Measurements from ENCODE around the gene PKN3. TPM values are rescaled to one million over a fixed set of nuclear protein-coding genes. Genes with fewer than 3 reads are reported as not detected.
A peak's percentile ranks its signal among the peaks of the same experiment; 100 is the strongest.
"Not testable (repeated sequence)": the region's sequence is repeated elsewhere in the genome, so short reads cannot be mapped to it uniquely, and the experiment has no call there.

Gene PKN3
- total and polyA plus RNA-seq, 5 donors = 4.7 to 8.7 (median 7.3) TPM

DNA sequence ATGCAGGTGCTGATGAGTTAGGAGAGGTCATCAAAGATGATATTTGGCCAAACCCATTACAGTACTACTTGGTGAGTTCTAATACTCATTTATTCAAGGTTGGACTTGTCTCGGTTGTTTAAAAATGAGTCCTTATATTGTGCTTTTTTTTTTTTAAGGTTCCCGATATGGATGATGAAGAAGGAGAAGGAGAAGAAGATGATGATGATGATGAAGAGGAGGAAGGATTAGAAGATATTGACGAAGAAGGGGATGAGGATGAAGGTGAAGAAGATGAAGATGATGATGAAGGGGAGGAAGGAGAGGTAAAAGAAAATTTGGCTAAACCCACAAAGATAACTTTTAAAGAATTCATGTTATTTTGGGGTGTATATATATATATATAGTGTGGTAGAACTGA, 8.6 kb upstream of the PKN3 start:
- WGBS = 84% methylated on average over 3 of the region's 3 CpGs
- not testable (repeated sequence) for ATAC-seq; DNase-seq; H3K27ac ChIP-seq (ENCODE audit: low read length); H3K9me3 ChIP-seq (ENCODE audit: control insufficient read depth, low read length); H3K4me1 ChIP-seq (ENCODE audit: control insufficient read depth, insufficient read depth, low read length); H3K27me3 ChIP-seq (ENCODE audit: control insufficient read depth, insufficient read depth); H3K4me3 ChIP-seq (ENCODE audit: low read length)
- intact Hi-C loops (cut with DNase I) = loop anchor here in 1 of 4 donors (10.0 kb wide), 1 partner anchor 319 kb away; the partner anchor contains the start of gene URM1

DNA sequence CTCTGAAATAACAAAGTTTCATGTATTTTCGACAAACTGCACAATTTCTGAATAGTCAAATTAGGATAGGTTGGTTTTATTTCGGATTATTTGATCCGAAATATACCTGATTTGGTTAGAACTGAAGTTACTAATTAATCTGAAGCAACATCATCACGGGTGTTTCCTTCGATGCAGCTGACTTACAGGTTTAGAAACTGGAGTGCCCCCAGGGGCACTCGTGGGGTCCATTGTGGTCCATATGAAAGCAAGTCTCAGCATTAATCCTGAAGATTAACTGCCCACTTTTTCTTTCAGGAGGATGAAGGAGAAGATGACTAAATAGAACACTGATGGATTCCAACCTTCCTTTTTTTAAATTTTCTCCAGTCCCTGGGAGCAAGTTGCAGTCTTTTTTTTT, 8.0 kb upstream of the PKN3 start:
- Histone ChIP-seq H3K27ac (ENCODE audit: low read length) (no peak overlapping the region), H3K27me3 (ENCODE audit: control insufficient read depth, insufficient read depth) (no peaks in the 10 kb centered on the region), H3K9me3 (ENCODE audit: control insufficient read depth, low read length) (no peaks in the 10 kb centered on the region), H3K4me3 (ENCODE audit: low read length) (no peak overlapping the region), H3K4me1 (ENCODE audit: control insufficient read depth, insufficient read depth, low read length) (no peaks in the 10 kb centered on the region)
- DNase-seq (no peak), ATAC-seq (no peak)
- intact Hi-C loops (cut with DNase I) = loop anchor here in 1 of 4 donors (10.0 kb wide), 1 partner anchor 320 kb away; the partner anchor contains the start of gene URM1
- WGBS = 83% methylated on average over 6 of the region's 6 CpGs

DNA sequence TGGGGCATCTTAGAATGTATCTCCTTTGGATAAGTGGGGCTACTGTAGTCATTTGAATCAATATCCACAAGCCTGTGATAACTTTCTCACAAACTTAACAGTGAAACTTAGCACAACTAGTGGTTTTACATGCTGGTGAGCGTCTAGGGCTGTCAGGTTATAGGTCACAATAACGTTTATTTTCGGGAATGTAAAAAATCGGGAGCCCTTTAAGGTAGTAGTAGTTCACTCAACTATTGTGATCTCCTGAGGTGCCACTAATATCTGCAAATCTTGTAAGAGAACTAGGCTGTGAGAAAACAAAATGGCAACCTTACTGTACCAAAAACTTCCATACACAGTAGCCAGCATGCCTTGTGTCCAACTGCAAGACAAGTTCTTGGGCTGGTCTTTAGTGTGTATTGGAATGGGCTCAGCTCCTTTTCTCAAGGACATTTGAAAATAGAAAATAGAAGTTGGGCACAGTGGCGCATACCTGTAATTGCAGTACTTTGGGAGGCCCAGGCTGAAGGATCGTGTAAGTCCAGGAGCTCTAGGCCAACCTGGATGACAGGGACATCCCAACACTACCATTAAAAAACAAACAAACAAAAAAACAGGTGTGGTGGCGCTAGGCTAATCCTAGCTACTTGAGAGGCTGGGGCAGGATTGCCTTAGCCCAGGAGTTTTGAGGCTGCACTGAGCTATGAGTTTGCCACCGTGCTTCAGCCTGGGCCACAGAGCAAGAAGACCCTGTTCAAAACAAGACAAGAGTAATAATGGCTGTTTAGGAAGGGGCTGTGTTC, 5.2 kb upstream of the PKN3 start:
- WGBS = 77% methylated on average over 8 of the region's 8 CpGs
- no peak for DNase-seq
- Histone ChIP-seq H3K27me3 (ENCODE audit: control insufficient read depth, insufficient read depth) (no peaks in the 10 kb centered on the region), H3K4me1 (ENCODE audit: control insufficient read depth, insufficient read depth, low read length) (no peaks in the 10 kb centered on the region), H3K4me3 (ENCODE audit: low read length) (no peak overlapping the region), H3K9me3 (ENCODE audit: control insufficient read depth, low read length) (no peaks in the 10 kb centered on the region), H3K27ac (ENCODE audit: low read length) (no peak overlapping the region)
- no peak for ATAC-seq
- intact Hi-C loops (cut with DNase I) = loop anchor here in 1 of 4 donors (10.0 kb wide), 1 partner anchor 322 kb away; the partner anchor contains the start of gene URM1

DNA sequence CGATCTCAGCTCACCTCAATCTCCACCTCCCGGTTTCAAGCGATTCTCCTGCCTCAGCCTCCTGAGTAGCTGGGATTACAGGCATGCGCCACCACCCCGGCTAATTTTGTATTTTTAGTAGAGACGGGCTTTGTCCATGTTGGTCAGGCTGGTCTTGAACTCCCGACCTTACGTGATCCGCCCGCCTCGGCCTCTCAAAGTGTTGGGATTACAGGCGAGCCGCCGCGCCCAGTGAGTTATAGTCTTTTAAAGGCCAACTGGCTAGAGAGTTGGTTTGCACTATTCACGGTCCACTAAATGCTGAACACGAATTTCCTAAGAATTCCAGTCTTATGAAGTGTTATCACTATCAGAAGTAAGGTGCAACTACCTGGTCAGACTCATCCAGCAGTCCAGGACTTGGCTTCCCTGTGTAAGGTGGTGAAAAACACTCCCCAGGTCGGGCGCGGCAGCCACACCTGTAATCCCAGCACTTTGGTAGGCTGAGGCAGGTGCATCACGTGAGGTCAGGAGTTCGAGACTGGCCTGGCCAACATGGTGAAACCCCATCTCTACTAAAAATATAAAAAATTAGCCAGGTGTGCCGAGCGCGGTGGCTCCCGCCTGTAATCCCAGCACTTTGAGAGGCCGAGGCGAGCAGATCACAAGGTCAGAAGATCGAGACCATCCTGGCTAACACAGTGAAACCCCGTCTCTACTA, 3.1 kb upstream of the PKN3 start:
- H3K9me3 ChIP-seq (ENCODE audit: control insufficient read depth, low read length); H3K27ac ChIP-seq (ENCODE audit: low read length); H3K4me3 ChIP-seq (ENCODE audit: low read length); ATAC-seq; H3K4me1 ChIP-seq (ENCODE audit: control insufficient read depth, insufficient read depth, low read length); H3K27me3 ChIP-seq (ENCODE audit: control insufficient read depth, insufficient read depth): not testable (repeated sequence)
- peak in 1 of 3 donors; percentile 12 for DNase-seq
- intact Hi-C loops (cut with DNase I) = loop anchor here in 1 of 4 donors (10.0 kb wide), 1 partner anchor 324 kb away; the partner anchor contains the start of gene URM1
- WGBS = 96% methylated on average over 30 of the region's 30 CpGs

DNA sequence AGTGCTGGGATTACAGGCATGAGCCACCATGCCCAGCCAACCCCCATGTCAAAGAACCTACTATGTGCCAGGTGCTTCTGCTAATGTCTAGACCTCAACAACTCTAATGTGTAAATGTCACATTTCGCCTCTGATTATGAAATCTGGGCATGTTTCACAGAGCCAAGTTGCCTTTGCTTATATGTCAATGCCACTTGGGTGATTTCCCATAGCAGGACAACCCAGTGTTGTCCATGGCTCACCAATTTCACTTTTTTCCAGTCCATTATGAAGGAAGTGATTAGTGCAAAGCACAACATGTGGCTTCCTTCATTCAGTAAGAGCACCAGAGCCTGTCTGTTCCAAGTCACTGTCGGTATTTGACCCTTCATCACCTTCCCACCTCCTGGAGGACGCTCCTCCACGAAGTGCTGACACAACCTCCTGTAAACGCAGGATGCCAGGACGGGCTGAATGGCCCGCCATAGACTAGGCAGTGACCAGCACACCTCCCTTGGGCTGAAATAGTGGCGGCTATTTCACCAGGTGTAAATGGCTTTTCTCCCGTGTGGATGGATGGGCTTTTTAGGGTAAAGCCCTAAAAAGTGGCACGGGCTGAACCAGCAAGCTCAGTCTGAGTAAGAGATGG, 962 bp upstream of the PKN3 start:
- ATAC-seq (no peak), DNase-seq (no peak)
- intact Hi-C loops (cut with DNase I) = no loop called here
- 45% methylated on average over 10 of the region's 10 CpGs for WGBS
- Histone ChIP-seq H3K9me3 (ENCODE audit: control insufficient read depth, low read length) (no peaks in the 10 kb centered on the region), H3K27me3 (ENCODE audit: control insufficient read depth, insufficient read depth) (no peaks in the 10 kb centered on the region), H3K4me1 (ENCODE audit: control insufficient read depth, insufficient read depth, low read length) (no peaks in the 10 kb centered on the region), H3K27ac (ENCODE audit: low read length) (no peak overlapping the region), H3K4me3 (ENCODE audit: low read length) (no peak overlapping the region)

DNA sequence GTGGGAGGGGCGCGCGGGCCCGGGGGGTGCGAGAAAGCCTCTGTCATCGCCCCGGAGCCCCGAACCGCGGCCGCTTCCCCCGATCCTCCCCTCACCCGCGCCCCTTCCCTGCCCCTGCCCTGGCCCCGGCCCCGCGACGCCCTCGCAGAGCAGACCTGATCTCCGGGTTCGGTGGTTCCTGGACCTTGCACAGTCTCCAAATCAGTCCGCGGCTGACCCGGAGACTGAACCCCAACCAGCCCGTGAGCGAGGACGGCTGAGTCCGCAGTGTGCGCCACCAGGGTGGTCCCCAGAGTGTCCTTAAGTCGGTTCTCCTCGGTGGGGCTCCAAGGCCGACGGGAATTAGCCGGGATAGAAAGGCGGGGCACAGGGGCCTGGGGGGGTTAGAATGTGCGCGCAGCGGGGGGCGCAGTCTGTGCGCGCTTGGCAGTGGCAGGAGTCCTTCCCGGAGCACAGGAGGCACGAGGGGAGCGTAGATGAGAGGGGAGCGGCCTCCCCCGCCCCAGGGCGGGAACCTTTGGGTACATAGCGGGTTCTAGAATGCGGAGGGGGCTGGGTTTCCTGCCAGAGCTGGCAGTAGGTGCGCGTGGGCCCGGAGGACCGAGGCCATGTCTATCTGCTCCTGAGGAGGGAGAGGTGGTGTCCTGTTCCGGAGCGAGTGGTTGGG, 779 bp downstream of the PKN3 start:
- Histone ChIP-seq H3K4me1 (ENCODE audit: control insufficient read depth, insufficient read depth, low read length) (no peaks in the 10 kb centered on the region), H3K9me3 (ENCODE audit: control insufficient read depth, low read length) (no peaks in the 10 kb centered on the region), H3K27ac (ENCODE audit: low read length) (peak overlapping the region; percentile 77), H3K4me3 (ENCODE audit: low read length) (peak overlapping the region; percentile 75), H3K27me3 (ENCODE audit: control insufficient read depth, insufficient read depth) (no peaks in the 10 kb centered on the region)
- ATAC-seq (peak; percentile 40 to 76), DNase-seq (peak; percentile 75 to 82 (median 76))
- 7% methylated on average over 55 of the region's 55 CpGs for WGBS
- intact Hi-C loops (cut with DNase I) = no loop called here

DNA sequence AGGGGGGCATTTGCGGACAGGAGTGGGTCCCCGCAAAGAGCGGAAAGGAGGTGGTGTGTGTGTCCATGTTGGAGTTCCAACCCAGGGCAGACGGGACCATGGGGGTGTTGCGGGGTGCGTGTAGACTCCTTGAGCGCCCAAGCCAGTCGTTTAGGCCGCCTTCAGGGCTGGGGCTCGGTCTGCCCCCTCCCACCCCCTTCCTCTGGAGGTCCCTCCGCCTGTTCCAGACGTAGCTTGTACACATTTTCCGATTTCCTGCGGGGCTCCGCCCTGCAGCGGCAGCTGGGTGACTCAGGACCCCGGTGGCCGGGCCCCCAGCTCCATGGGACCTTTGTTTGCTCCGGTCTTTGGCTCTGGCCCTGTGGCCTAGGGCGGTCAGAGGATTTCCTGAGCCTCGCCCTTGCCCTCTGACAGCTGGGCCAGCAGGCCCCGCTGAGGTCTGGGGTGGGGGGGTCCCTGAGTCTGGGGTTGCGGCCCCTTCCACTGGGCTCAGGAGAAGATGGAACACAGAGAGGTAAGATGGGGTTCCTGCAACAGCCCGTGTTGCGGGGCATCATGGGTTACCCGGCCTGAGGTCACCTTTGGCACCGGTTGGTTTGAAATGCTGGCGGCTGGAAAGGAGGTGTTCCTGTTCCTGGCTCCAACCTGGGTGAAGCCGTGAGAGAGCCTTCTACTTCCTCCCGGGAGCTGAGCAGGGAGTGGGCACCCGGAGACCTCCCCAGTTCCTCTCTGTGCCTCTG, 1.5 kb downstream of the PKN3 start:
- ATAC-seq = peak; percentile 60 to 87
- intact Hi-C loops (cut with DNase I) = no loop called here
- 69% methylated on average over 31 of the region's 31 CpGs for WGBS
- H3K27ac ChIP-seq (ENCODE audit: low read length) = peak overlapping the region; percentile 77
- peak overlapping the region; percentile 75 for H3K4me3 ChIP-seq (ENCODE audit: low read length)
- H3K27me3 ChIP-seq (ENCODE audit: control insufficient read depth, insufficient read depth) = no peaks in the 10 kb centered on the region
- no peaks in the 10 kb centered on the region for H3K4me1 ChIP-seq (ENCODE audit: control insufficient read depth, insufficient read depth, low read length)
- H3K9me3 ChIP-seq (ENCODE audit: control insufficient read depth, low read length) = no peaks in the 10 kb centered on the region
- DNase-seq = peak; percentile 85 to 89 (median 85)

DNA sequence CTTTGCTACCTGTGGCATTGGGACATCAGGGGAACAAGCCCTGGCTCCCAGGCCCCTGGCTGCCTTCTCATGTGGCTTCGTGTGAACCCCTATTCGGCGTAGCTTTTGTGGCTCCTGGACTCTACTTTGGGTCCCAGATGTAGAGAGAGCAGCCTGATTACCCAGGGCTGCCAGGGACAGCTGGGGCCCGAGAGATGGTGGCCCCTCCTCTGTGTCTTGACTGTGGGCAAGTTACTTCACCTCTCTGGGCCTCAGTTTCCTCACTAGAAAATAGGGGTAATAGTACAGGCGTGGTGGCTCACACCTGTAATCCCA, 2.0 kb downstream of the PKN3 start:
- Histone ChIP-seq H3K4me3 (ENCODE audit: low read length) (no peak overlapping the region), H3K27me3 (ENCODE audit: control insufficient read depth, insufficient read depth) (no peaks in the 10 kb centered on the region), H3K9me3 (ENCODE audit: control insufficient read depth, low read length) (no peaks in the 10 kb centered on the region), H3K4me1 (ENCODE audit: control insufficient read depth, insufficient read depth, low read length) (no peaks in the 10 kb centered on the region), H3K27ac (ENCODE audit: low read length) (peak overlapping the region; percentile 32)
- intact Hi-C loops (cut with DNase I) = no loop called here
- DNase-seq = no peak
- 86% methylated on average over 5 of the region's 5 CpGs for WGBS
- ATAC-seq = no peak

DNA sequence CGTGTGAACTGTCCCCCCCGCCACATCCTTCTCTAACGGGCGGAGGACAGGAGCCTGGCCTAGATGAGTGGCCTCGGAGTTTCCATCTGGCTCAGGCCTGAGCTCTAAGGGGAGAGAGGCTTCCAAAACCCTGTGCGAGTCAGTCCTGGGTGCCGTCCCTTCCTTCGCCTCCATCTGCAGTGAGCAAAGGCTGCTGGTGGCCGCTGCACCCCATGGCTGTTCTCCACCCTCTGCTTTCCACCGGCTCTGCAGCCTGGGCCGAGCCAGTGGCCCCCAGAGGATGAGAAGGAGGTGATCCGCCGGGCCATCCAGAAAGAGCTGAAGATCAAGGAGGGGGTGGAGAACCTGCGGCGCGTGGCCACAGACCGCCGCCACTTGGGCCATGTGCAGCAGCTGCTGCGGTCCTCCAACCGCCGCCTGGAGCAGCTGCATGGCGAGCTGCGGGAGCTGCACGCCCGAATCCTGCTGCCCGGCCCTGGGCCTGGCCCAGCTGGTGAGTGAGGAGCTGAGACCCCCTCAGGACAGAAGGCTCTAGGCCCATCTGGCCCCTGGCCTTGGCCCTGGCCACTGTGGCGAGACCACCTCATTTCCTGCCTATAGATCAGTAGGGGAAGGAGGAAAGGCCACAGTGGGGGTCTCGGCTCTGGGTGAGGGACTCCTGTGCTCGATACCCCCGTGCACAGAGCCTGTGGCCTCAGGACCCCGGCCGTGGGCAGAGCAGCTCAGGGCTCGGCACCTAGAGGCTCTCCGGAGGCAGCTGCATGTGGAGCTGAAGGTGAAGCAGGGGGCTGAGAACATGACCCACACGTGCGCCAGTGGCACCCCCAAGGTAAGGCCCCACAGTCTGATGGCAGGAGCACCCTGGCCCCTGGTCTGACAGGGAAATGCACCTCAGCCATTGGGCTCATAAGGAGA, 3.0 kb downstream of the PKN3 start:
- Histone ChIP-seq H3K9me3 (ENCODE audit: control insufficient read depth, low read length) (no peaks in the 10 kb centered on the region), H3K27me3 (ENCODE audit: control insufficient read depth, insufficient read depth) (no peaks in the 10 kb centered on the region), H3K4me3 (ENCODE audit: low read length) (no peak overlapping the region), H3K4me1 (ENCODE audit: control insufficient read depth, insufficient read depth, low read length) (no peaks in the 10 kb centered on the region), H3K27ac (ENCODE audit: low read length) (no peak overlapping the region)
- DNase-seq (peak in 1 of 3 donors; percentile 40), ATAC-seq (no peak)
- 88% methylated on average over 36 of the region's 36 CpGs for WGBS
- intact Hi-C loops (cut with DNase I) = no loop called here
